Bronchial epithelial cell (primary cell): ENCODE measurements around the gene DERA. TPM values are rescaled to one million over a fixed set of nuclear protein-coding genes. Genes with fewer than 3 reads are reported as not detected.
"Not testable (repeated sequence)": the region's sequence is repeated elsewhere in the genome, so short reads cannot be mapped to it uniquely, and the experiment has no call there.

ENCODE experiments used
- DNase-seq: peaks from one replicate; pipeline ENCODE4 v3.0.0-alpha.2; 2010; ENCODE audit warnings: low read depth
- FAIRE-seq: peaks from 2 replicates; lab custom pipeline; 2011; peaks lifted over from hg19 to GRCh38; lab: Jason Lieb, UNC
- H3K27me3 ChIP-seq: 2 replicates; pipeline ENCODE4 v1.5.1; 2011; ENCODE audit warnings: low read length; ENCODE audit not compliant: control insufficient read depth, insufficient read depth
- H3K36me3 ChIP-seq: 2 replicates; pipeline ENCODE4 v1.5.1; 2011; ENCODE audit warnings: low read length; ENCODE audit not compliant: control insufficient read depth, insufficient read depth
- H3K4me3 ChIP-seq: 2 replicates; pipeline ENCODE4 v1.5.1; 2011; ENCODE audit warnings: mild to moderate bottlenecking, low read depth, low read length, control low read depth
- CTCF ChIP-seq: IDR thresholded peaks from 2 replicates; pipeline ENCODE4 v1.5.1; 2011; ENCODE audit warnings: mild to moderate bottlenecking, moderate library complexity, low read length, control low read depth, inconsistent platforms; ENCODE audit not compliant: insufficient read depth, severe bottlenecking
- total RNA-seq: library from RNA; depleted of rRNA; stranded (reverse); fragments of >200 nt; gene quantifications from 2 replicates; pipeline ENCODE4 v1.2.1, GENCODE V29; 2014

Gene DERA
- total RNA-seq, 1 donor from 2014 or later = 58.4 TPM

- no peak for TF ChIP-seq CTCF
- H3K36me3 ChIP-seq = no peaks in the 10 kb centered on the region
- DNase-seq (no peak), FAIRE-seq (no peak)
- H3K4me3 ChIP-seq = no peak overlapping the region
- H3K27me3 ChIP-seq = no peaks in the 10 kb centered on the region
These were observed 42.9 kb upstream of the DERA start for GRCh38 chr12:15868186-15868585.

- TF ChIP-seq CTCF = no peak
- DNase-seq (no peak), FAIRE-seq (no peak)
- Histone ChIP-seq H3K4me3 (no peak overlapping the region), H3K27me3 (no peaks in the 10 kb centered on the region), H3K36me3 (no peaks in the 10 kb centered on the region)
These were observed 37.6 kb upstream of the DERA start for GRCh38 chr12:15873556-15873955.

- DNase-seq, H3K4me3 ChIP-seq, H3K36me3 ChIP-seq, FAIRE-seq, H3K27me3 ChIP-seq: not testable (repeated sequence)
These were observed 36.5 kb upstream of the DERA start for GRCh38 chr12:15874556-15875145.

- Histone ChIP-seq H3K27me3 (no peaks in the 10 kb centered on the region), H3K36me3 (no peaks in the 10 kb centered on the region), H3K4me3 (no peak overlapping the region)
- no peak for TF ChIP-seq CTCF
- FAIRE-seq (no peak), DNase-seq (no peak)
These were observed 35.3 kb upstream of the DERA start for GRCh38 chr12:15875863-15876262.

GRCh38 chr12:15879413-15879812 lies 31.7 kb upstream of the DERA start:
- no peaks in the 10 kb centered on the region for H3K27me3 ChIP-seq
- DNase-seq (no peak), FAIRE-seq (no peak)
- no peak overlapping the region for H3K4me3 ChIP-seq
- TF ChIP-seq CTCF = no peak
- H3K36me3 ChIP-seq = peaks cover 1% of the 10 kb centered on the region

GRCh38 chr12:15880721-15881120 lies 30.4 kb upstream of the DERA start:
- FAIRE-seq = no peak

More at GRCh38 chr12:15880721-15881120, 30.4 kb upstream of the DERA start:
- no peak overlapping the region for H3K4me3 ChIP-seq
- H3K27me3 ChIP-seq = no peaks in the 10 kb centered on the region
- TF ChIP-seq CTCF = no peak
- DNase-seq = no peak
- H3K36me3 ChIP-seq = peaks cover 1% of the 10 kb centered on the region
